Endothelial cell of umbilical vein (primary cell): ENCODE data around the gene CCR5. TPM values are rescaled to one million over a fixed set of nuclear protein-coding genes. Genes with fewer than 3 reads are reported as not detected.

Source experiments
- BruUV-seq: library from RNA; stranded (reverse); fragments of 400-500 nt; replicated peaks from 2 replicates; lab custom pipeline; 2021; lab: Mats Ljungman, UMichigan
- CTCF ChIA-PET: fragments of 300-600, 350-600 bp; sonication (Branson Sonifier 250); formaldehyde crosslinking; loops from one replicate; lab custom pipeline; 2021; ENCODE audit warnings: antibody characterized with exemption, inconsistent platforms; lab: Charles Lee
- POLR2A ChIA-PET: fragments of 300-600, 350-600 bp; sonication (Branson Sonifier 250); formaldehyde crosslinking; loops from one replicate; lab custom pipeline; 2021; ENCODE audit warnings: antibody characterized with exemption, inconsistent platforms; lab: Charles Lee
- DNase-seq: peaks from one replicate; pipeline ENCODE4 v3.0.0-alpha.2; 2011; ENCODE audit warnings: low read depth, low spot score
- FAIRE-seq: peaks from 2 replicates; lab custom pipeline; 2011; peaks lifted over from hg19 to GRCh38; lab: Jason Lieb, UNC
- H2AFZ ChIP-seq: 2 replicates; pipeline ENCODE4 v1.6.0; 2012; ENCODE audit warnings: low read depth, low read length, control low read depth, inconsistent platforms
- H3K27ac ChIP-seq: 2 replicates; pipeline ENCODE4 v1.5.1; 2011; ENCODE audit warnings: low read depth, mild to moderate bottlenecking, control low read depth, low read length, moderate library complexity; ENCODE audit not compliant: insufficient read depth
- H3K27me3 ChIP-seq, 2 experiments: 2 replicates each; pipeline versions ENCODE4 v1.6.0 to v1.6.1; 2011; ENCODE audit warnings: low read length in 2 of 2, mixed read lengths in 1 of 2; ENCODE audit not compliant: control insufficient read depth in 2 of 2, insufficient read depth in 2 of 2
- H3K36me3 ChIP-seq, 2 experiments: 2 replicates in 1 of 2; 3 replicates in 1 of 2; pipeline ENCODE4 v1.5.1; 2011; ENCODE audit warnings: low read length in 2 of 2, mild to moderate bottlenecking in 1 of 2, moderate library complexity in 1 of 2; ENCODE audit not compliant: control insufficient read depth in 2 of 2, insufficient read depth in 2 of 2; ENCODE audit errors: extremely low read depth in 1 of 2
- H3K4me1 ChIP-seq: 3 replicates; pipeline ENCODE4 v1.5.1; 2011; ENCODE audit warnings: mild to moderate bottlenecking, low read length; ENCODE audit not compliant: control insufficient read depth, insufficient read depth; ENCODE audit errors: extremely low read depth
- H3K4me2 ChIP-seq: 2 replicates; pipeline ENCODE4 v1.6.1; 2011; ENCODE audit warnings: low read length, control low read depth, mixed read lengths; ENCODE audit not compliant: insufficient read depth
- H3K4me3 ChIP-seq, 3 experiments: fragments of 200-600 bp in 1 of 3; sonication (generic), shearing (Covaris generic) in 1 of 3; replicated peaks in 1 of 3; 2 replicates each; pipeline ENCODE4 v1.5.1; 2011 to 2016; ENCODE audit warnings: control low read depth in 3 of 3, low read length in 3 of 3, mild to moderate bottlenecking in 2 of 3, inconsistent platforms in 1 of 3, low read depth in 1 of 3, moderate library complexity in 1 of 3; ENCODE audit not compliant: insufficient read depth in 1 of 3
- H3K79me2 ChIP-seq: 2 replicates; pipeline ENCODE4 v1.6.0; 2012; ENCODE audit warnings: low read length, inconsistent platforms; ENCODE audit not compliant: control insufficient read depth, insufficient read depth
- H3K9ac ChIP-seq: replicated peaks from 2 replicates; pipeline ENCODE3; 2011; ENCODE audit warnings: low read length, control low read depth; ENCODE audit not compliant: insufficient read depth; ENCODE audit errors: extremely low read depth
- H3K9me1 ChIP-seq: replicated peaks from 3 replicates; pipeline ENCODE4 v1.6.0; 2011; ENCODE audit warnings: mild to moderate bottlenecking, low read length; ENCODE audit not compliant: control insufficient read depth, insufficient read depth; ENCODE audit errors: extremely low read depth
- H3K9me3 ChIP-seq: replicated peaks from 2 replicates; pipeline ENCODE4 v1.5.1; 2012; ENCODE audit warnings: low read length, inconsistent platforms; ENCODE audit not compliant: control insufficient read depth, insufficient read depth
- H4K20me1 ChIP-seq: replicated peaks from 2 replicates; pipeline ENCODE3; 2011; ENCODE audit warnings: mild to moderate bottlenecking, low read length; ENCODE audit not compliant: control insufficient read depth, insufficient read depth; ENCODE audit errors: extremely low read depth
- CTCF ChIP-seq, 2 donors: IDR thresholded peaks; 1 replicate in 1 of 2; 2 replicates in 1 of 2; pipeline ENCODE4 v1.5.1; 2011; ENCODE audit warnings: low read length in 2 of 2, mild to moderate bottlenecking in 2 of 2, moderate library complexity in 2 of 2, control low read depth in 1 of 2, inconsistent platforms in 1 of 2, low read depth in 1 of 2; ENCODE audit not compliant: insufficient read depth in 1 of 2; ENCODE audit errors: extremely low read depth in 1 of 2
- EZH2 ChIP-seq: IDR thresholded peaks from 2 replicates; pipeline ENCODE4 v1.6.1; 2012; ENCODE audit warnings: borderline replicate concordance, low read depth, mild to moderate bottlenecking, moderate library complexity, low read length, inconsistent platforms; ENCODE audit not compliant: severe bottlenecking
- FOS ChIP-seq: IDR thresholded peaks from 2 replicates; pipeline ENCODE4 v1.6.1; 2011; ENCODE audit warnings: mild to moderate bottlenecking, low read length, moderate library complexity, borderline replicate concordance; ENCODE audit not compliant: insufficient read depth
- GATA2 ChIP-seq: IDR thresholded peaks from 2 replicates; pipeline ENCODE4 v1.7.0; 2011; ENCODE audit warnings: low read depth, mild to moderate bottlenecking, moderate library complexity, mixed read lengths, low read length; ENCODE audit not compliant: insufficient read length, insufficient read depth
- JUN ChIP-seq: IDR thresholded peaks from 2 replicates; pipeline ENCODE4 v1.6.1; 2011; ENCODE audit warnings: borderline replicate concordance, low read depth; ENCODE audit not compliant: insufficient read length, insufficient read depth
- MYC ChIP-seq: IDR thresholded peaks from one replicate; pipeline ENCODE4 v1.6.1; 2011; ENCODE audit warnings: mild to moderate bottlenecking, low read depth, low read length
- POLR2A ChIP-seq: IDR thresholded peaks from 2 replicates; pipeline ENCODE4 v1.6.1; 2012; ENCODE audit warnings: low read depth, mild to moderate bottlenecking, control low read depth, low read length
- POLR2AphosphoS5 ChIP-seq: IDR thresholded peaks from 2 replicates; pipeline ENCODE4 v1.6.1; 2012; ENCODE audit warnings: low read depth, mild to moderate bottlenecking, control low read depth, low read length, moderate library complexity; ENCODE audit not compliant: insufficient read depth
- dilution Hi-C: fragments of 300-500 bp; cut with MboI; formaldehyde crosslinking; loops from one replicate; pipeline ENCODE4 v1.15.0; 2019; ENCODE audit warnings: low sequenced_read_pairs; ENCODE audit not compliant: extremely low pct_ligation_motif_present
- intact Hi-C: fragments of 100-400 bp; cut with micrococcal nuclease; formaldehyde crosslinking; loops from one replicate; pipeline ENCODE4 v1.10.0; 2022
- polyA plus RNA-seq, 4 experiments: library from polyadenylated mRNA; depleted of rRNA in 3 of 4; stranded (reverse) in 3 of 4; unstranded in 1 of 4; fragments of >200 nt; gene quantifications; 2 replicates each; pipeline versions ENCODE4 v1.2.1 to v1.2.3, GENCODE V29; 2011 to 2012; ENCODE audit warnings: missing spikeins in 1 of 4
- total RNA-seq: library from RNA; stranded (reverse); gene quantifications from 2 replicates; pipeline ENCODE4 v1.2.3, GENCODE V29; 2021
- TF ChIP-seq, protein P1 (sequence below): IDR thresholded peaks from 2 replicates; pipeline ENCODE4 v1.6.1; 2011; ENCODE audit not compliant: insufficient read depth, insufficient read length

The CCR5 gene
- total and polyA plus RNA-seq, 2 donors (not counting 3 experiments of a cell fraction or from before 2014, with no cell fraction given): not detected

- dilution Hi-C loops (no loop called here), intact Hi-C loops (no loop called here)
- Histone ChIP-seq H2AFZ (no peak overlapping the region), H3K4me2 (no peak overlapping the region), H3K9me3 (no peaks in the 10 kb centered on the region), H3K36me3 (no peaks in the 10 kb centered on the region), H3K79me2 (no peaks in the 10 kb centered on the region), H3K27ac (no peak overlapping the region), H3K9me1 (no peaks in the 10 kb centered on the region), H3K27me3 (peaks cover 6 to 15% of the 10 kb centered on the region in 2 experiments), H4K20me1 (no peaks in the 10 kb centered on the region), H3K4me3 (no peak overlapping the region), H3K9ac (no peak overlapping the region), H3K4me1 (no peaks in the 10 kb centered on the region)
- ChIA-PET CTCF (interaction anchor here (1.5 kb wide), 1 partner anchor 47 kb away, joined by 4 read pairs; no protein-coding TSS in a partner anchor), POLR2A (no interaction called here)
- DNase-seq (no peak), FAIRE-seq (no peak)
- BruUV-seq: no TSS peak
- TF ChIP-seq GATA2 (no peak), POLR2AphosphoS5 (no peak), JUN (no peak), POLR2A (no peak), EZH2 (no peak), CTCF (IDR thresholded peaks at IDR 0.05; ENCODE audit: extremely low read depth in 1 of 2, insufficient read depth in 1 of 2, low read depth in 1 of 2, low read length in 2 of 2) (no peak), FOS (no peak), MYC (no peak)
- TF ChIP-seq, protein P1, sequence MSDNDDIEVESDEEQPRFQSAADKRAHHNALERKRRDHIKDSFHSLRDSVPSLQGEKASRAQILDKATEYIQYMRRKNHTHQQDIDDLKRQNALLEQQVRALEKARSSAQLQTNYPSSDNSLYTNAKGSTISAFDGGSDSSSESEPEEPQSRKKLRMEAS: no peak
Observed at GRCh38 chr3:46380471-46381221, 9.9 kb downstream of the CCR5 start.
